Measurements from ENCODE around the gene RRP1. TPM values are rescaled to one million over a fixed set of nuclear protein-coding genes. Genes with fewer than 3 reads are reported as not detected.

Gene RRP1
- total RNA-seq, 1 experiment from 2014 or later: 76.7 TPM

- Histone ChIP-seq H4K8ac (replicated peaks; ENCODE audit: insufficient read length, low read depth, low read length) (no peak overlapping the region), H3K9ac (ENCODE audit: extremely low read depth, insufficient read length, low read length) (no peak overlapping the region), H3K23me2 (ENCODE audit: insufficient read length, low read depth, low read length, poor library complexity, severe bottlenecking) (no peaks in the 10 kb centered on the region), H3K56ac (ENCODE audit: insufficient read length, low read depth, low read length) (no peak overlapping the region), H3K4me1 (ENCODE audit: insufficient read depth, low read length) (peaks cover 4% of the 10 kb centered on the region; the same call in 1 of the 2 replicates), H3K4me2 (ENCODE audit: insufficient read depth, insufficient read length, low read length) (no peak overlapping the region), H4K20me1 (ENCODE audit: control insufficient read depth, insufficient read depth, insufficient read length) (no peaks in the 10 kb centered on the region), H4K5ac (ENCODE audit: insufficient read length, low read depth, low read length) (no peak overlapping the region), H2BK12ac (ENCODE audit: insufficient read length, low read depth, low read length) (no peak overlapping the region), H2AK5ac (ENCODE audit: insufficient read length, low read length) (no peak overlapping the region), H3K9me3 (ENCODE audit: control insufficient read depth, low read depth, low read length) (no peaks in the 10 kb centered on the region), H2BK15ac (ENCODE audit: low read depth, low read length) (no peak overlapping the region), H3K79me2 (ENCODE audit: insufficient read depth, low read length) (no peaks in the 10 kb centered on the region), H2BK5ac (ENCODE audit: insufficient read length, low read length) (no peak overlapping the region), H2AFZ (ENCODE audit: low read length) (no peak overlapping the region), H3K4ac (ENCODE audit: low read depth, low read length) (no peak overlapping the region), H4K91ac (ENCODE audit: insufficient read length, low read depth, low read length) (peak overlapping the region; percentile 21), H3K14ac (ENCODE audit: insufficient read depth, low read length) (peak overlapping the region; percentile 5; the same call in 1 of the 2 replicates), H3K23ac (ENCODE audit: insufficient read length, low read depth, low read length) (no peak overlapping the region), H3T11ph (ENCODE audit: low read length) (no peak overlapping the region), H2BK120ac (ENCODE audit: low read depth, low read length, poor library complexity, severe bottlenecking) (no peak overlapping the region), H2BK20ac (ENCODE audit: low read depth, low read length, poor library complexity, severe bottlenecking) (no peak overlapping the region), H3K27me3 (ENCODE audit: insufficient read depth, low read length) (no peaks in the 10 kb centered on the region), H3K27ac (ENCODE audit: insufficient read length, low read depth, low read length) (no peak overlapping the region), H3K79me1 (ENCODE audit: insufficient read depth, low read depth, low read length, poor library complexity, severe bottlenecking) (no peaks in the 10 kb centered on the region), H3K18ac (ENCODE audit: insufficient read length, low read depth, low read length) (peak overlapping the region; percentile 8)
- H3K27me3 Mint-ChIP-seq (ENCODE audit: low read depth): no peaks in the 10 kb centered on the region
- peak; percentile 53 for DNase-seq
- H3K36me3 Mint-ChIP-seq (ENCODE audit: insufficient read depth in 1 of 3, low read depth in 3 of 3): peaks cover 4 to 8% (median 6%) of the 10 kb centered on the region in 3 experiments
- H3K9me3 Mint-ChIP-seq: 0 out of 5 replicates have a peak, but pooled peaks cover 0 to 1% of the 10 kb centered on the region in 2 experiments
- TF ChIP-seq CTCF (conservative IDR thresholded peaks at IDR 0.05): no peak
- H3K4me3 Mint-ChIP-seq: no peak overlapping the region
- WGBS (ENCODE audit: extremely low coverage, insufficient read length, low lambda C conversion rate): no CpG with 5 or more reads among the region's 34 CpGs
- H3K4me1 Mint-ChIP-seq: peaks cover 37 to 43% of the 10 kb centered on the region in 2 experiments
- peak overlapping the region; percentile 84 to 93 (median 90); a peak in 6 of 7 replicates for H3K27ac Mint-ChIP-seq
Observed at GRCh38 chr21:43767984-43768867, 21.2 kb upstream of the RRP1 start.

Measured in H9 (cell line).